K562 treated with DMSO at 1 percent for 12 hours (cell line): ENCODE data around the gene UBE2D1. TPM values are rescaled to one million over a fixed set of nuclear protein-coding genes. Genes with fewer than 3 reads are reported as not detected.

Experiments
- total RNA-seq: library from RNA; unstranded; fragments of 300-600 nt; gene quantifications from 2 replicates; pipeline ENCODE4 v1.2.3, GENCODE V29; 2022; ENCODE audit not compliant: insufficient read depth

UBE2D1 gene
- total RNA-seq, result 7.1 and 14.7 TPM in 2 replicates

GRCh38 chr10:58334817-58335305 is at the start of gene UBE2D1:
Gene UBE2D1, plus strand, starts transcription at chr10:58335006. Its CDS starts 196 bp downstream, at chr10:58335202.

GRCh38 chr10:58384999-58385783 is 50.4 kb downstream of the UBE2D1 start, which contains the start of gene TFAM:
Gene TFAM, plus strand, starts transcription at chr10:58385410. Its CDS starts 138 bp downstream, at chr10:58385548.

Other genes starting within 250 kb of the UBE2D1 start
- 0.80 and 3.7 TPM in 2 replicates for gene IPMK, start 67.1 kb upstream of the UBE2D1 start, total RNA-seq
- gene CISD1, start 65.8 kb upstream of the UBE2D1 start, total RNA-seq, result 27.5 and 31.3 TPM in 2 replicates
- 30.6 and 71.0 TPM in 2 replicates for gene TFAM, start 50.4 kb downstream of the UBE2D1 start, total RNA-seq
- not detected in 2 replicates for gene BICC1, start 177.9 kb downstream of the UBE2D1 start, total RNA-seq